ENCODE results near the gene LRRC37A2.
"Not testable (repeated sequence)": the region's sequence is repeated elsewhere in the genome, so short reads cannot be mapped to it uniquely, and the experiment has no call there.

The LRRC37A2 gene

GRCh38 chr17:46512168-46512567 lies at the start of gene LRRC37A2:
Gene LRRC37A2, plus strand, starts transcription at chr17:46512468. Its CDS starts 245 bp downstream, at chr17:46512713.
- not testable (repeated sequence) for DNase-seq

- not testable (repeated sequence) for DNase-seq
These were observed 44.6 kb upstream of the LRRC37A2 start for GRCh38 chr17:46467618-46468017.

- DNase-seq: not testable (repeated sequence)
These were observed 37.8 kb upstream of the LRRC37A2 start for GRCh38 chr17:46474489-46474888.

- DNase-seq: not testable (repeated sequence)
These were observed 36.7 kb upstream of the LRRC37A2 start for GRCh38 chr17:46475583-46475982.

GRCh38 chr17:46478823-46479222 lies 33.4 kb upstream of the LRRC37A2 start:
- DNase-seq: not testable (repeated sequence)

- not testable (repeated sequence) for DNase-seq
These were observed 31.0 kb upstream of the LRRC37A2 start for GRCh38 chr17:46481310-46481709.

- not testable (repeated sequence) for DNase-seq
These were observed 20.2 kb upstream of the LRRC37A2 start for GRCh38 chr17:46492021-46492420.

GRCh38 chr17:46499437-46500139 lies 12.7 kb upstream of the LRRC37A2 start:
- not testable (repeated sequence) for DNase-seq

GRCh38 chr17:46505896-46506295 lies 6.4 kb upstream of the LRRC37A2 start:
- DNase-seq: not testable (repeated sequence)

GRCh38 chr17:46534716-46535115 lies 22.4 kb downstream of the LRRC37A2 start:
- not testable (repeated sequence) for DNase-seq

GRCh38 chr17:46548607-46549006 lies 36.3 kb downstream of the LRRC37A2 start:
- DNase-seq: not testable (repeated sequence)

GRCh38 chr17:46559155-46559554 lies 46.9 kb downstream of the LRRC37A2 start:
- DNase-seq: not testable (repeated sequence)

GRCh38 chr17:46560048-46560447 lies 47.8 kb downstream of the LRRC37A2 start:
- DNase-seq: not testable (repeated sequence)

GRCh38 chr17:46566284-46566683 lies 54.0 kb downstream of the LRRC37A2 start:
- not testable (repeated sequence) for DNase-seq

GRCh38 chr17:46566980-46567379 lies 54.7 kb downstream of the LRRC37A2 start:
- DNase-seq: not testable (repeated sequence)

GRCh38 chr17:46571796-46572195 lies 59.5 kb downstream of the LRRC37A2 start:
- not testable (repeated sequence) for DNase-seq

GRCh38 chr17:46579083-46580075 lies 67.1 kb downstream of the LRRC37A2 start, which contains the start of gene ARL17A:
Gene ARL17A, minus strand, starts transcription at chr17:46579691. Its CDS starts 3,369 bp downstream, at chr17:46576322.
- peak; percentile 60 for DNase-seq

GRCh38 chr17:46580082-46580481 lies 67.8 kb downstream of the LRRC37A2 start:
- not testable (repeated sequence) for DNase-seq

- DNase-seq: not testable (repeated sequence)
These were observed 73.2 kb downstream of the LRRC37A2 start for GRCh38 chr17:46585444-46585843.

- not testable (repeated sequence) for DNase-seq
These were observed 78.2 kb downstream of the LRRC37A2 start, which contains the start of gene NSF for GRCh38 chr17:46590157-46591146. Gene NSF, plus strand, starts transcription at chr17:46590669. Its CDS starts 107 bp downstream, at chr17:46590776.

- DNase-seq: not testable (repeated sequence)
These were observed 79.1 kb downstream of the LRRC37A2 start for GRCh38 chr17:46591332-46591731.

All from activated T-cell treated with anti-CD3 and anti-CD28 coated beads for 4 hours (primary cell).